ENCODE measurements around the gene RENBP. TPM values are rescaled to one million over a fixed set of nuclear protein-coding genes. Genes with fewer than 3 reads are reported as not detected.

RENBP gene
- polyA plus RNA-seq, 1 of the 3 experiments (the other 2 are of a cell fraction) = 0.90 TPM

DNA sequence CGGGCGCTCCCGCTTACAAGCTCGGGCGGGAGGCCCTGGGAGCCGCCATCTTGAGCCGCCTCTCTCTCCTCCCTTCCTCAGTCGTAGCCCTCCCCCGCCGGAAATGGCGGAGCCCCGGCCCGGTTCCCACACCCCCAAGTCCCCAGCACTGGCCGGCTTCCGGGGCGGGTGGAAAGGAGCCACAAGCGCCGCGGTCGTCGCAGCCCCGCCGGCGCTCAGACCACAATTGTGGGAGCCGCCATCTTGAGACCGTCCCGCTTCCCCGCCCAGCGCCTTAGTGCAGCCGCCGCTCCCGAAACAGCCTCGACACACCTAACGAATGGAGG is 26.6 kb upstream of the RENBP start:
- Histone ChIP-seq H4K20me1 (ENCODE audit: insufficient read depth) (peaks cover 38% of the 10 kb centered on the region), H3K4me1 (ENCODE audit: control insufficient read depth in 1 of 2, insufficient read depth in 2 of 2, low read depth in 1 of 2, low read length in 1 of 2) (peaks cover 16 to 51% of the 10 kb centered on the region in 2 experiments; a peak in 2 of 4 replicates), H3K27me3 (ENCODE audit: insufficient read depth) (no peaks in the 10 kb centered on the region), H3K79me2 (ENCODE audit: insufficient read depth) (peaks cover 65% of the 10 kb centered on the region), H3K9me2 (no peaks in the 10 kb centered on the region), H3K9me3 (no peaks in the 10 kb centered on the region), H3K9ac (peak overlapping the region; percentile 98), H3F3A (replicated peaks; ENCODE audit: insufficient read depth) (peaks cover 7% of the 10 kb centered on the region), H3K27ac (ENCODE audit: low read depth in 2 of 2, low read length in 1 of 2) (peak overlapping the region; percentile 99), H3K36me3 (replicated peaks in 1 of 2; ENCODE audit: control insufficient read depth in 1 of 2, insufficient read depth in 2 of 2, low read length in 1 of 2) (peaks cover 0 to 4% of the 10 kb centered on the region in 2 experiments), H3K4me2 (peak overlapping the region; percentile 80), H3K4me3 (ENCODE audit: low read depth in 2 of 2, low read length in 1 of 2) (peak overlapping the region; percentile 90 to 98), H2AFZ (ENCODE audit: low read depth) (0 out of 2 replicates have a peak overlapping the region, but pooled peaks have one; percentile 89)
- TF ChIP-seq ELF1 (IDR thresholded peaks at IDR 0.05) (peak; percentile 64), EZH2phosphoT487 (IDR thresholded peaks at IDR 0.05; ENCODE audit: borderline replicate concordance, low read depth) (no peak), FOXJ3 (CRISPR knock-in tag; IDR thresholded peaks at IDR 0.05) (no peak), CHD2 (IDR thresholded peaks at IDR 0.05; ENCODE audit: low read length, partially characterized antibody) (peak; percentile 38), YY1 (IDR thresholded peaks at IDR 0.05; ENCODE audit: low read depth) (peak; percentile 65), SIN3A (IDR thresholded peaks at IDR 0.05; ENCODE audit: borderline replicate concordance, low read depth, low read length) (no peak), FOXM1 (IDR thresholded peaks at IDR 0.05; ENCODE audit: low read depth) (peak; percentile 8; the same call in 1 of the 2 replicates), TEAD4 (IDR thresholded peaks at IDR 0.05; ENCODE audit: borderline replicate concordance, insufficient read depth) (0 out of 2 replicates have a peak, but pooled peaks have one; percentile 6), GABPA (IDR thresholded peaks at IDR 0.05; ENCODE audit: low read depth) (peak; percentile 89), SMC3 (IDR thresholded peaks at IDR 0.05; ENCODE audit: low read depth, low read length) (no peak), RCOR1 (IDR thresholded peaks at IDR 0.05; ENCODE audit: low read length) (no peak), TAF1 (IDR thresholded peaks at IDR 0.05; ENCODE audit: borderline replicate concordance, low read depth, low read length) (peak; percentile 66; the same call in 1 of the 2 replicates)
- TF ChIP-seq, protein P1, sequence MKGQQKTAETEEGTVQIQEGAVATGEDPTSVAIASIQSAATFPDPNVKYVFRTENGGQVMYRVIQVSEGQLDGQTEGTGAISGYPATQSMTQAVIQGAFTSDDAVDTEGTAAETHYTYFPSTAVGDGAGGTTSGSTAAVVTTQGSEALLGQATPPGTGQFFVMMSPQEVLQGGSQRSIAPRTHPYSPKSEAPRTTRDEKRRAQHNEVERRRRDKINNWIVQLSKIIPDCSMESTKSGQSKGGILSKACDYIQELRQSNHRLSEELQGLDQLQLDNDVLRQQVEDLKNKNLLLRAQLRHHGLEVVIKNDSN (IDR thresholded peaks at IDR 0.05; ENCODE audit: borderline replicate concordance, low read depth) = 0 out of 2 replicates have a peak, but pooled peaks have one; percentile 42
- peak; percentile 93 for DNase-seq
- ChIA-PET CTCF (interaction anchor here (1.1 to 11.6 kb wide), 2 partner anchors 22 to 208 kb away, joined by 3 to 179 read pairs; partner anchors contain the start of gene RENBP), POLR2A (interaction anchor here (0.6 to 1.4 kb wide), 6 partner anchors 36 to 205 kb away, joined by 3 to 4 read pairs (median 3); partner anchors contain the start of genes IDH3G, NAA10 and SSR4)
- 3% methylated on average over 21 of the region's 34 CpGs for WGBS (ENCODE audit: low lambda C conversion rate)

DNA sequence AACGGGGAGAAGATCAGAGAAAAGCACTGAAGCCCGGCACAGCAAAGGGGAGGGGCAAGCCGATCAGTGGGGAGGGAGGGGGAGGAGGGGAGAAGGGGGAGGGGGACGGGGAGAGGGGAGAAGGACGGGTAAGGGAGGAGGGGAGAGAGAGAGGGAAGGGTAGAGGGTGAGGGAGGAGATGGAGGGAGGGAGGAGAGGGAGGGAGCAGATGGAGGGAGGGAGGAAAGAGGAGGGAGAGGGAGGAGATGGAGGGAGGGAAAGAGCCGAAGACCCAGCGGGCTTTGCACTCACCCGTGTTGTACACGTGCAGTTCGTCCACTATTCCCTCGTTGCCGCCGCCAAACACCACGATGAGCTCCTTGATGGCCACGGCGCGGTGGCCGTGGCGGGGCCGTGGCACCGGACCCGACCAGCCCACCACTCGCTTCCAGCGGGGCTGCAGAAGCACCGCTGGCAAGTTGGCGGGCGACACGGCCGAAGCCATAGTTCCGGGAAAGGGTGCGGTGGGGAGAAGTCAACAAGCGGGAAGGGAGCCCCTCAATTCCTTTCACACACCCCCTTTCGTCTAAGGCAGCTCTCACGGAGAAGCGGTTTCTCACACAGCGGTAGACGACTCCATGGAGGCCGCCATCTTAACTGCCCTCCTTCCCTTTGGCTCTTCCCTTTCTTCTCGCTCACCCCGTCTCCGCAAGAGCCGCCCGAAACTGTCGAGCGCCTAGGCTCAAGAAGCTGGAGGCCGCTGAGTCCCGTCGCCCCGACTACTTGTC is 26.1 kb upstream of the RENBP start:
- DNase-seq = peak; percentile 77
- TF ChIP-seq YY1 (IDR thresholded peaks at IDR 0.05; ENCODE audit: low read depth) (peak; percentile 98), SIN3A (IDR thresholded peaks at IDR 0.05; ENCODE audit: borderline replicate concordance, low read depth, low read length) (0 out of 2 replicates have a peak, but pooled peaks have one; percentile 32), MEF2A (IDR thresholded peaks at IDR 0.05; ENCODE audit: borderline replicate concordance, low read depth) (no peak), TEAD4 (IDR thresholded peaks at IDR 0.05; ENCODE audit: borderline replicate concordance, insufficient read depth) (0 out of 2 replicates have a peak, but pooled peaks have one; percentile 7), POLR2AphosphoS5 (IDR thresholded peaks at IDR 0.05; ENCODE audit: low read depth, low read length) (peak; percentile 46; the same call in 1 of the 2 replicates), FOXM1 (IDR thresholded peaks at IDR 0.05; ENCODE audit: low read depth) (peak; percentile 41; the same call in 1 of the 2 replicates), RFX5 (IDR thresholded peaks at IDR 0.05; ENCODE audit: low read length) (no peak), CHD2 (IDR thresholded peaks at IDR 0.05; ENCODE audit: low read length, partially characterized antibody) (no peak), MXI1 (IDR thresholded peaks at IDR 0.05; ENCODE audit: low read depth, low read length) (peak; percentile 41), RCOR1 (IDR thresholded peaks at IDR 0.05; ENCODE audit: low read length) (no peak)
- TF ChIP-seq, protein P2, sequence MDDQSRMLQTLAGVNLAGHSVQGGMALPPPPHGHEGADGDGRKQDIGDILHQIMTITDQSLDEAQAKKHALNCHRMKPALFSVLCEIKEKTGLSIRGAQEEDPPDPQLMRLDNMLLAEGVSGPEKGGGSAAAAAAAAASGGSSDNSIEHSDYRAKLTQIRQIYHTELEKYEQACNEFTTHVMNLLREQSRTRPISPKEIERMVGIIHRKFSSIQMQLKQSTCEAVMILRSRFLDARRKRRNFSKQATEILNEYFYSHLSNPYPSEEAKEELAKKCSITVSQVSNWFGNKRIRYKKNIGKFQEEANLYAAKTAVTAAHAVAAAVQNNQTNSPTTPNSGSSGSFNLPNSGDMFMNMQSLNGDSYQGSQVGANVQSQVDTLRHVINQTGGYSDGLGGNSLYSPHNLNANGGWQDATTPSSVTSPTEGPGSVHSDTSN (IDR thresholded peaks at IDR 0.05) = 0 out of 2 replicates have a peak, but pooled peaks have one; percentile 8
- TF ChIP-seq, protein P3, sequence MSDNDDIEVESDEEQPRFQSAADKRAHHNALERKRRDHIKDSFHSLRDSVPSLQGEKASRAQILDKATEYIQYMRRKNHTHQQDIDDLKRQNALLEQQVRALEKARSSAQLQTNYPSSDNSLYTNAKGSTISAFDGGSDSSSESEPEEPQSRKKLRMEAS (IDR thresholded peaks at IDR 0.05; ENCODE audit: low read depth) = peak; percentile 87
- Histone ChIP-seq H3K9me3 (no peaks in the 10 kb centered on the region), H3K27ac (ENCODE audit: low read depth in 2 of 2, low read length in 1 of 2) (peak overlapping the region; percentile 99), H3K9me2 (no peaks in the 10 kb centered on the region), H3F3A (replicated peaks; ENCODE audit: insufficient read depth) (peaks cover 7% of the 10 kb centered on the region), H3K36me3 (replicated peaks in 1 of 2; ENCODE audit: control insufficient read depth in 1 of 2, insufficient read depth in 2 of 2, low read length in 1 of 2) (peaks cover 0 to 4% of the 10 kb centered on the region in 2 experiments), H3K4me2 (peak overlapping the region; percentile 80), H3K27me3 (ENCODE audit: insufficient read depth) (no peaks in the 10 kb centered on the region), H3K4me3 (ENCODE audit: low read depth in 2 of 2, low read length in 1 of 2) (peak overlapping the region; percentile 90 to 98), H4K20me1 (ENCODE audit: insufficient read depth) (peaks cover 44% of the 10 kb centered on the region), H3K4me1 (ENCODE audit: control insufficient read depth in 1 of 2, insufficient read depth in 2 of 2, low read depth in 1 of 2, low read length in 1 of 2) (peaks cover 16 to 51% of the 10 kb centered on the region in 2 experiments; a peak in 2 of 4 replicates), H3K79me2 (ENCODE audit: insufficient read depth) (peaks cover 71% of the 10 kb centered on the region), H2AFZ (ENCODE audit: low read depth) (0 out of 2 replicates have a peak overlapping the region, but pooled peaks have one; percentile 89), H3K9ac (peak overlapping the region; percentile 98)
- CTCF ChIA-PET = interaction anchor here (1.1 to 11.6 kb wide), 6 partner anchors 22 to 207 kb away, joined by 3 to 179 read pairs (median 4); partner anchors contain the start of gene RENBP
- POLR2A ChIA-PET = interaction anchor here (0.6 to 1.4 kb wide), 5 partner anchors 36 to 204 kb away, joined by 3 read pairs; partner anchors contain the start of genes IDH3G, NAA10 and SSR4
- WGBS (ENCODE audit: low lambda C conversion rate) = 2% methylated on average over 24 of the region's 49 CpGs

Measured in SK-N-SH (cell line).